NCI-H1436 treated with DMSO at 0.1 percent for 48 hours (cell line): Measurements from ENCODE around the gene ZNF710.

Experiments used
- DNase-seq: peaks from one replicate; lab custom pipeline; 2025; lab: John Stamatoyannopoulos, UW

ZNF710 gene

DNA sequence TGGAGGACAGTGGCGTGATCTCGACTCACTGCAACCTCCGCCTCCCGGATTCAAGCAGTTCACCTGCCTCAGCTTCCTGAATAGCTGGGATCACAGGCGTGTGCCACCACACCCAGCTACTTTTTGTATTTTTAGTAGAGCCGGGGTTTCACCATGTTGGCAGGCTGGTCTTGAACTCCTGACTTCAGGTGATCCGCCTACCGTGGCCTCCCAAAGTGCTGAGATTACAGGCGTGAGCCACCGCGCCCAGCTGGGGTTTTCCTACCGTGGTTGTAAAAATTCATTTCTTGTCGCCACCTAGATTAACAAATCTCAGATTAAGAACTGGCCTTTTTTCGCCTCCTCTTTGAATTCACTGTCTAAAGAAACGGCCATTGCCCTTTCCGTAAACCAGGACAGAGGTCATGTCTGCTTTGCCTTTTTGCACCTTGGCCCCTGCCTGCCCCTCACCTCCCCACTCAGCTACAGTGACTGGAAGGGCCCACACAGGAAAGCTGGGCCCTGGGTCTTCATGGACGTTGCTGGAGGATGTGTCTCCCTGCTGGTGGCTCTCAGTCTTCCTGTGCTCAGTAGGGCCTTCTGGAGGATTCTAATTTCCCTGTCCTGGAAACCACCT is 17.2 kb downstream of the ZNF710 start:
- no peak for DNase-seq

DNA sequence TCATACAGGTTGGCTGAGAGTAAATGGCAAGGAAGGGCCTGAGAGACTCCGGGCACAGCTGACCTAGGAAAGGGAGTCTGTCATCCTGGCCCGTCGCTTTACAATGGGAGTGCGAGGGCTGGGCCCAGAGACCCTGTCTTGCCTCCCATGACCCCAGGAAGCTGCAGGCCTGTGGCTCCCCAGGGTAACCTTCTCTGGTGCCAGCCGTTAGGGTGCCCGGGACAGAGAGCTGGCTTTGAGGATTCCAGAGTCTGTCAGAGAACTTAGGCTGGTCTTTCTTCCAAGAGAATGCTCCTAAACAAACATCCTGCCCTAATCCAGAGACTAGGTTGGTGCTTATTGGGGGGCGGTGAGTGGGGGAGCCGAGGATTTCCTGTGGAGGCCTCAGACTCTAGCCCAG is 18.5 kb downstream of the ZNF710 start:
- no peak for DNase-seq

DNA sequence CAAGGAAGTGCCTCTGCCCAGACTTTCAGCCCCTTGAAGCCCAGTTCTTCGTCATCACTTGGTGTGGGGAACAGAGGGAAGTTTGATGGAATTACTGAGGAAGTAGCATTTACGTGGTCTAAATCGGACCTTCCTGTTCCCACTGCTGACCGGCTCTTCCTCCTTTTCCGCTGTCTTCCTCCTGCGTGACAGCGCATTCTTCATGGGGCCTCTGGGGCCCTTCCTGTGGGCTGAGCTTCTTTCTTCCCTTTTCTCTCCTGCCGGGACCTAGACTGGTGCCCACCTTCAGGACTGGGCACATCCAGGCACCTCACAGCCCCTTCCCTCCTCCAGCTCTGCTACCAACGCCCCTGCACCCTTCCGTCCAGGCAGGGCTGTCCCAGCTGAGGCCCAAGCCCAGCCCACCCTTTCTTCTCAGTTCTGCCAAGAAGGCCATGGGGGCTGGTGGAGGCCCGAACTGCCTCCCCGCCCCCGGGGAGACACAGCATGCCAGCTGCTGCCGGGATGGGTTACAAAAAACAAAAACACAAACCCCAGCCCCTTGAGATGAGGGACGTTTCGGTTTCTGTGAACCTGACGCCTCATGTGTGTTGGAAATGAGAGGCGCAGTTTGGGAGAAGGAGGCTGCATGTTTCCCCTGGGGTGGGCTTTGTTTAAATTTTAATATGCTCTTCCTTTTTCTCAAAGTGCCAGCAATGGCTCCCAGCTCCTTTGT is 19.1 kb downstream of the ZNF710 start:
- DNase-seq: no peak

DNA sequence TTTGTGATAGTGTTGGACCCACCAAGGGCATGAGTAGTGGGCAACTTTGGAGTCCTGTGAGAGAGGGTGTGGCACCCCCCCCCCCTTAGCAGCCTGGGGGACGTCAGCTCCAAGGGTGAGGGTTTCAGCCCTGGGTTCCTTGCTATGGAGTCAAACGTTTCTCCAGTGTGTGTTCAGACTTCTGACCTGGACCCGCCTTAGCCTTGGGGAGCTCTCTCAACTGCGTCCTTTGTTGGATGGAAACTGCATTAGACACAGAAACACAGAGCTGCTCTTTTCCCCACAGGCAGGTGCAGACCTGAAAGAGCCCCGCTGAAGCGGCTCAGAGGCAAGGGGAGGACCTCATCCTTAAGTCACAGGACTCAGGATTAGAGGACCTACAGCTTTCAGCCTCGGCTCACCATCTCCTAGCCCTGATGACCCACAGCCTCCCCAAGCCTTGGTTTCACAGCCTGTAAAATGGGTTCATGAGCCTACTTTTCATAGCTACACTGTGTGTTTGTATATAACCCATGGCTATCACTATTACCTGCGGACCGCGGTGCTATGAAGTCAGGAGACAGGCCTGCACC is 19.9 kb downstream of the ZNF710 start:
- no peak for DNase-seq

DNA sequence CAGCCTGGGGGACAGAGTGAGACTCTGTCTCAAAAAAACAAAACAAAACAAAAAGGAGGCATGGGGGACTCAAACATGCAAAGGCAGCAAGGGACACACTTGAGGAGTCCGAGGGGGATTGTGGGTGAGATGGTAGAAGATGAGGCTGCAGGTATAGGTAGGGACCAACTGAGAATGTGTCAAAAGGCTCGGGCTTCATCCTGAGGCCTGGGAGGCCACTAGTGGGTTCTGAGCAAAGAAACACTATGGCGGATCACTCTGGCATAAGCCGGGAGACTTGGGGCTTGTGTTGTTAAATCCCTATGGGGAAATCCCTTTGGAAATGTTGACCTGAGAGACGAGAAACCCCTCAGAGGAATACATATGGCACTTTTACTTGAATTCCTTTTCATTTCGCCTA is 21.2 kb downstream of the ZNF710 start:
- DNase-seq: no peak

DNA sequence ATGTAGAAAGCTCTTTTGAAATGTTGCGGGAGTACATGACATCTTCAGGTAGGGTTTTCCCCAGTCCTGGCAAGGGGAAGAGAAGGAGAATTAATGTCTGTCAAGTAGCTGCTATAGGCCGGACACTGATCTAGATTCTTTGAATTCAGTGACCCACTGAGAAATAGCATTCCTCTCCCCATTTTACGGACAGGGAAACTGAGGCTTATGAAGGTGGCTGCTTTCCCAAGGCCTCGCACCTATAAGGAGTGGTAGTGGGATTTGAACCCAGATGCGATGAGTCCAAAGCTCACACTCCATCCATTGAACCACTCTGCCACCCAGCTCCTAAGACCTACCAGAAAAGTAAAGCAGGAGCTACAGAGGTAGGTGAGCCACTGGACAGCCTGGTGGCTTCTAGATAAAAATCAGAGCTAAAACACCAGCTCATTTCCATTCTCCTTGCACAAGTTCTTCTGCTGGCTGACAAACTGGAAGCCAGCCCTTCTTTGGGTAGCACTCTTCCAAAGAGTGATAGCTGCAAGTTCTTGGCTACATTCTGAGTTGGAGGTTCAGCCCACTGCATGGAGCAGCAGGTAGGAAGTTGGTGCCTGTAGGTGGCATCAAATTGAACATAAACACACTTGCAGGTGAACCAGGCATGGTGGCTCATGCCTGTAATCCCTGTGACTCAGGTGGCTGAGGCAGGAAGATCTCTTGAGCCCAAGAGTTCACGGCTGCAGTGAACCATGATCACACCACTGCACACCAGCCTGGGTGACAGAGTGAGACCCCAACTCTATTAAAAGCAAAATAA is 22.0 kb downstream of the ZNF710 start:
- DNase-seq: no peak

DNA sequence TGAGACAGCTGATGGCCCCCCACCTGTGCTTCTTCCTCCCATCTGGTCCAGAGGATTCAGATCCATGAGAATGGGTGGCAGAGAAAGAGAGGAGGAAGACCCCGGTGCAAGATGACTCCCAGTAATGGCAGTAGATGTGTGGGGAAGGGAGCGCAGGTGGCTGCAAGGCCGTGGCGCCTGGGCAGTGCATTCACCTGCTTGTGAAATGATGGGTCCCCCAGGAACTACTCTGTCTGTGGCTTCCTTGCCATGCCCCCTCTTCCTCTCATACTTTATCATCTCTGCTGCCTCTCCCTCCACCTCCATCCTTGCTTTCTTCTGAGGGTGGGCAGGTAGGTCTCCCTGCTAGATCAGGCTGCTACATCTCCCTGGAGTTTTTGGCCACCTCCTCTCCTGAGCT is 23.3 kb downstream of the ZNF710 start:
- DNase-seq: no peak

DNA sequence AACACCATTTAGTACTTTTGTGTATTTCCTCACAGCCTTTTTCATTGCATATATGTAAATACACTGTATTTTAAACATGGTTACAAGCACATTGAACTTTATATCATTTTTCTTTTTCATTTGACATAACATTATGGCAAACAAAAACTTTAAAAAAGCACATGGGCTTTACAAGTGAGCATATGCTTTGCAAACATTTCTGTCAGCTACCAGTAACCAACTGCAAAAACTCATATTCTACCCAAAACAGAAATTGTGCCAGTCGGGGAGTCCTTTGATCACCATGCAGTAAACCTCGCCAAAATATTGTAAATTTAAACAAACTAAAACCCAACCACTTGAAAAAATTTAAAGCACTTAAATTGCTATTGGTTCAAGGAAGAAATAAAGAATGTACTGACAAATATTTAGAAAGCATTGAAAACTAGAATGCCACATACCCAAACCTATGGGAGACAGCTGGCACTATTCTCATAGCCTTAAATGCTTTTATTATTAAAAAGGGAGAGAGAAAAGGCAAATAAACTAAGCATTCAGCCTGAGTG is 24.4 kb downstream of the ZNF710 start:
- no peak for DNase-seq

DNA sequence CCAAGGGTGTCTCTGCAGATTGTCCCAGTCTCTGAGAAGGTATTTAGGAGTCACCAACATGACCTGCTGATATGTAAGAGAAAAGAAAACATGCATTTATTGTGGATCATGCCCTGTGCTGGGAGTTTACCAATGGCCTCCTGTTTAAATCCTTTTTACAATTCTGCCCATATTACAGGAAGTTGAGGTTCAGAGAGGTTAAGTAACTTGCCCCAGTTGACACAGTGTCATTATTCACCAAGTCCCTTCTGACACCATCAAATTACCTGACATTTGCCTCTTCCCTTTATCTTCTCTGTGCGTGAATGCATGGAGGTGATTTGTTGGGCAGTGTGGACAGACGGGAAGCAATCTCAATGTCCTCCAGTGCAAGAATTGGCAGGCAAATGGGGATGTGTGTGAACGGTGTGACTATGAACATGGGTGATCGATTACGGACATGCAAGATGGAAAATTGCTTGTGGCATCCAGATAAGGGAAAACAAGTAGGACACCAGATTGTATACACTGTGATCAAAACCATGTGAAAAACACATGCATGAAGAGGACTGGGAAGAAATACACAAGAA is 27.3 kb downstream of the ZNF710 start:
- DNase-seq: no peak

DNA sequence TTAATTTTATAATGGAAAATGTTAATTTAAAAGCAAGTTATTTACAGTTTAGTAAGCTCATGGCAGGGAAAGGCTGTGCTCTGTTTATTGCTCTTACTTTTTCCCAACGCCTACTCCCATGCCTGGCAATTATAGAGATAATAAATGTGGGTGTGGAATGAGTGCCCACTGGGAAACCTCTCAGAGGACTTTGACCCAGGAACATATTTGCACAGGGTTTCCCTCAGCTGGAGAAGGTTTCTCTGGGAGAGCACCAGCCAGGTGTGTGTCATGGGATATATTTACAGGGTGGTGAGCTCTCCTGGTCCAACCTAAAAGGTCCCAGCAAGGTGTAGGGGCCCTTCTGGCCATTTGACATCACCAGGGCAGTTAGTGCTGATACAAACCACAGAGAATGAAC is 27.9 kb downstream of the ZNF710 start:
- no peak for DNase-seq

DNA sequence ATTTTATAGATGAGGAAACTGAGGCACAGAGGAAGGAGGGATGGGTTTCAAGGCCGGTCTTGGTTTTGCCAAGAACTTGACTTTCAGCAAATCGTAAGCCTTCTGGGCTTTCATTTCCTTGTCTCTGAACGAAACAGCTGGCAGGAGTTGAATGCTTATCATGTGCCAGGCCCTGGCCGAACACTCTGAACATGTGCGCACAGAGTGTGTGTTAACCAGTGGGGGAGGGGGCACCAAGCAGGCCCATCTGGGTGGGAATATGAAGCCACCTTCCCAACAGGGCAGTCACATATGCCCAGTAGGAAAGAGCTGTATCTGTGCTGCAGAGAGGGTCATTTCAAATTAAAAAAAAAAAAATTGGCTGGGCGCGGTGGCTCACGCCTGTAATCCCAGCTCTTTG is 29.3 kb downstream of the ZNF710 start:
- no peak for DNase-seq

DNA sequence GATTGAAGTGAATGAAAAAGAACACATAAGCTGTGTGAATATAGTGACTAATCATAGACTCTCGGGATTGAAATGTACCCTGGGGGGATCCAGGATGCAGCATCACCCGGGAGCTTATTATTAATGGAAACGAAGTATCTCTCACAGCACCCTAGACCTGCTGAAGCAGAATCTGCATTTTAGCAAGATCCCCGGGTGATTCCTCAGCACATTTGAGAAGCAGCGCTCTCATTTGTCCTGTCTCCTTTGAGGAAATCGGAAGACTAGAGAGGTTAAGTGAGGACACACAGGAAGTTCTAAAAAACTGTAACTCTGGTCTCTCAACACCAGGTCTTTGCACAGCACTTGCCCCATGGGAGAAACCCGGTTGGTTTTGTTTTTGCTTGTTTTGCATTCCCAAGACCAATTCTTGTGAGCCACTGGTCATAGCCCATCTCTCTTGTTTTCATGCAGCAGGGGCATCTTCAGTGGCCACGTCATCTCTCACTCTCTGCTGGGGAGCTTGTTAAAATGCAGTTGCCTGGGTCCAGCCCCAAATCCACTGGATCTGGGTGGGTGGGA is 30.2 kb downstream of the ZNF710 start:
- DNase-seq: no peak

DNA sequence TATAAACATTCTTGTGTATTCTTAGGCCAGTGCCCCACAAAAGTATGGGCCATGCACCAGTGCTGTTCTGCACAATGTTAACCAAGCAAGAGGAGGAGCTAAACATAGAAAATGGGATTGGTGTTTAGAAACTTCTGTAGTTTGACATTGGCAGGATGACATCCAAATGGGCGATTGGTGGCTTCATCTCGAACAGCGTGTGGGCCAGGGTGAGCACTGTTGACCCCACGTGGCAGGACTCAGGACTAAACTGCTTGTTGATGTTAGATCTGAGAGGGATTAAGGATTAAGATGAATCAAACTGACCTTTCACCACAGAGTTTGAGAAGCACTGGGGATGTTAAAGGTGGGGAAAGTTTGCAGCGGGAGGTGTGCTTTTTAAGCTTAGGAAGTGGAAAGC is 31.9 kb downstream of the ZNF710 start:
- no peak for DNase-seq

DNA sequence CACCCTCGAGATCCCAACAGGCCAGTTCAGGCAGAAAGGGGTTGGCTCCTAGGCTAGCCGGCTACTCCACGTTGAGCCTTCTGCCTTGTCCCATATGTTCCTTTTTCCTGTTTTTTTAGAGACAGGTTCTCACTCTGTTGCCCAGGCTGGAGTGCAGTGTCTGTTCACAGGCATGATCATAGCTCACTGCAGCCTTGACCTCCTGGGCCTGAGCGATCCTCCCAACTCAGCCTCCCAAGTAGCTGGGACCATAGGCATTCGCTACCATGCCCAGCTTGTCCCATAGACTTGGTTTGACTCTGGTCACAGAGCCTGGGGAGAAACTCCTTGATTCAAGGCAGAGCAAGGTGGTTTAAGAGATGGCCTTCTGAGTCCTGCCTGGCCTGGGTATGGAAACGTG is 32.3 kb downstream of the ZNF710 start:
- no peak for DNase-seq

DNA sequence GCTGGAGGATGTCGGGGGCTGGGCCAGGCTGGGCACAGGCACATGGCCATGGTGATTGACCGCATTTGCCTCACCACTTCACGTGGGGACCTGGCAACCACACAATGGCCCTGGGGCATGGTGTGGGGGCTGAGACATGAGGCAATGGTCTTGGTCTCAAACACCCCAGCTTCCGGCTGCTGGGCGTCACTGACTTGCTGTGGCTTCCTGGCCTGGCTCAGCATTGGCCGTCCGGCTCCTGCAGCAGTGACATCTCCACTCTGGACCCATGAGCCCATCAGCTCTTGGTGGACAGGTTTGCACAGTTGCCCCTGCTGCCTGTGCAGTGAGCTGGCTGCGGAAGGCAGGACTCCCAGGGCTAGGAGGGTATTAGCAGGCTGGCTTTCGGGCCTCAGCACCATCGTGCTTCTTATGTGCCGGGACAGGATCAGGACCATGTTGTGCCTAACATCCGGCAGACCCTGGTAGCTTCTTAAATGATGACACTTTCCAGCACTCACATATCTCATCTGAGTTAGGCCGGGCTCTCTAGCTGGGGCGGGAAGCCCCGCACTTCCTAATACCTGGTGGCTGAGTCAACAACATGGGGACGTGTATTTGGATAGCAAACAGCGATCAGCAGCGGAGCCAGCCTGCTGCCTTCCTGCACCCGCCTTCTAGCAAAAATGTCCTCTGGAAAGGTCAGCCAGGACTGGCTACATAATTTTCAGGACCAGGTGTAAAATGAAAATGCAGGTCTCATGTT is 34.1 kb downstream of the ZNF710 start:
- DNase-seq: no peak

DNA sequence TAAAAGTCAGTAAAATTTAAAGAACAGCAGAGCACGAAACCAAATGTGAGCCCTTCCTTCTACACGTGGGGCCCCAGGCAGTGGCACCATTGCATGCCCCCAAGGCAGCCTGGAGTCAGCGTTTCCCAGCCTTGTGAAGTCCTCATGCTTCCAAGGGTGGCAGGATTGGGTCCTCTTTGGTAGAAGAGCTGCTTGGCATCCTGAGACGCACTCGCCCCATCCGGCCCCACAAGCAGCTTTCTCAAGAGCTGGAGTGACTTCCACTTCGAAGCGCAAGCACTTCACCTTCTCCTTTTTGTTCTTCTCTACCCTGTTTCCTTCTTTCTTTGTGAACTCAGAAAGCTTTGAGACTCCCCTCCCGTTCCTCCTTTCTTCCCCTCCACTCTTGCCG is 34.7 kb downstream of the ZNF710 start:
- no peak for DNase-seq

DNA sequence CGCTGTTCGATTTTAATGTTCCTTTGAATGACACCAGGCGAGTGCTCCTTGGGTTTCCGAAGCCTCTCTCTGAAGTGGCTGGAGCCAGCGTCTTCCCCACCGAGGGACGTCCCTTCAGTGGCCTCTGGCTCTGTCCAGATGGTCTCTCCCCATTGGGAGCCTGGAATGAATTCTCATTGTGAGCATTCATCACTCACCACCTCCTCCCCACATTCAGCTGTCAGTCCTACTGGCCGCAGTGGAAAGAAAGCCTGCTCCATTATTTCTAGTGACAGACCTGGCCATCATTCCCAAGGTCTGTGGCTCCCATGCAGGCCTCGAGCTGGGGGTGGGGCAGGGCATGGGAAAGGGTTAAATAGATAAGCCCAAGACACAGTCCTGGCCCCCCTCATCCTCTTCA is 35.2 kb downstream of the ZNF710 start:
- no peak for DNase-seq

DNA sequence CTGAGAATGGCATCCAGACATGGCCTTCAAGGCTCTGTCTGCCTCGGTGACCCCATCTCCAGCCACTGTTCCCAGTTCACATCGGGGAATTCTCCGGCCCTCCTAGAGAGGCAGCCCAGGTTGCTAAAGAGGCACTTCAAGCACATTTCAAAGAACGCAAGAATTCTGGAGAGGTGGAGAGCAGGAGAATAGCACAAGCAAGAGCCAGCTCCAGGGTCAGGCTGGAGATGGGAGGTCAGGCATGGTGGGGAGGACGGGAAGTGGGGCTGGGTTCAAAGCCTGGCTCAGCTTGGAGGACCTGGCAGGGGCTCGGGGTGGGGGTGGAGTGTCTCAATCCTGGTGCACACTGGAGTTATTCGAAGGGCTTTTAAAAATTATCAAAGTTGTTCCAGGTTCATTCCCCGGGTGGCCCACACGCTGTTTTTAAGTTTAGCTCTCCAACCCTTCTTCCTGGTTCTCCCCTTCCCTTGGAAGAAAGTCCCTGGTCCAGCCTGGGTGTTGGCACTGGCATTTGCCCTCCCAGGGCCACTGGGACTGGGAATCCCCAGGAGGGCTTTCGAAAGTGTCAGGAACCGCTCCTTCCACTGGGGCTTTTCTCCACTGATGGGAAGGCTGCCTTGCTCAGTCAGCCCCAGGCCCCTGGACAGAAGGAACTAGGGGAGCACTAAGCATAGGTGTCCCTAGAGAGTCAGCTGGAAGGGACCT is 35.8 kb downstream of the ZNF710 start:
- DNase-seq: no peak

DNA sequence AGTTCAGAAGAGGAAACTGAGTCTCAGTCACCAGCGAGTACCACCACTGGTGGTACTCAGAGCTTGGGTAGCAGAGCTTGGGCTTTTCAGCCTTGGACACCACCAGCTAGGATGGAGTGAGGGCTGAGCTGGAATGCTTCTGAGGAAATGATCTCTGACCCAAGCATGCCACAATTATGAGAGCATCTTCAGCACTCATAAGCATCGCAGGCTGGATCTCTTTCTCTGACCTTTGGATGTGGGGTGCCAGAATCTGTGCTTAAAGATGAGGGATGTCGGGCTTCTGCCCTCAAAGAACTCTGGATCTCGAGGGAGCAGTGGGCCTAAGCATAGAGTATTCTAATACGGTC is 36.4 kb downstream of the ZNF710 start:
- DNase-seq: no peak

DNA sequence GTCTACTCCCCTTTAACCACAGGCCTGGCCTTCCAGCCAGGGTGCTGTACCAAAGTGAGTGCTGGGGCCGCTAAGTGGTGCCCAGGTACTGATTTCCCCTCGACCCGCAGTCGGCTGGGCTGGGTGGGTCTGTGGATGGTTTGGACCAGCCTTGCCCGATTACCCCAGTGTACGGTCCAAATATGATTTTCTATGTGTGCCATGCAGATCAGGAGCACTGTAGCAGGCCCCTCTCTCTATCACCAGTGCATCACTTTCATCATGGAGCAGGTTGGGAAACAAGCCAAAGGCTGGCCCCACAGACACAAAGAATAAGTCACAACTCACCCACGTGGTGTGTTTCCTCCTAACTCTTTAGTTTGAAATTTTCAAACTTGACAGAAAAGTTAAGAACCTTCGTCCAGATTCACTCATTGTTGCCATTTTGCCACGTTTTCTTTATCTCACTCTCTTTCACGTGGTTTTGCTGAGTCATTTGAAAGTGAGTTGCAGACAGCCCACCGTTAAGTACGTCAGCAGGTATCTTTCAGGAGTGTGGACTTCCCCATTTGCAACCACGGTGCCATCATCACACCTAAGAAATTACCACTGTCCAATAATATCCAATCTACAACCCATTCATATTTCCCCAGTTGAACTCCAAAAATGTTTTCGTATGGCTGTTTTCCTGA is 37.0 kb downstream of the ZNF710 start:
- no peak for DNase-seq
